Adipocyte (in vitro differentiated cells): Measurements from ENCODE around the gene UBE2J2.
"Not testable (repeated sequence)": the region's sequence is repeated elsewhere in the genome, so short reads cannot be mapped to it uniquely, and the experiment has no call there.

Experiments used
- DNase-seq: peaks from one replicate; pipeline ENCODE4 v3.0.0-alpha.2; 2015; ENCODE audit warnings: low read depth
- H3K27me3 ChIP-seq: replicated peaks from 2 replicates; pipeline ENCODE4 v1.7.0; 2013; ENCODE audit warnings: mild to moderate bottlenecking, low read length, moderate library complexity; ENCODE audit not compliant: control insufficient read depth, insufficient read depth
- H3K36me3 ChIP-seq: 2 replicates; pipeline ENCODE4 v1.7.0; 2013; ENCODE audit warnings: low read length, mild to moderate bottlenecking, moderate library complexity; ENCODE audit not compliant: control insufficient read depth, insufficient read depth, severe bottlenecking
- H3K4me1 ChIP-seq: 2 replicates; pipeline ENCODE4 v1.7.0; 2013; ENCODE audit warnings: mild to moderate bottlenecking, low read length, moderate library complexity; ENCODE audit not compliant: control insufficient read depth, insufficient read depth
- H3K4me3 ChIP-seq: 2 replicates; pipeline ENCODE4 v1.7.0; 2013; ENCODE audit warnings: mild to moderate bottlenecking, low read length, moderate library complexity
- H3K9ac ChIP-seq: 2 replicates; pipeline ENCODE4 v1.7.0; 2013; ENCODE audit warnings: mild to moderate bottlenecking, low read length, moderate library complexity
- H3K9me3 ChIP-seq: 2 replicates; pipeline ENCODE4 v1.7.0; 2013; ENCODE audit warnings: mild to moderate bottlenecking, low read length, moderate library complexity; ENCODE audit not compliant: control insufficient read depth

UBE2J2 gene

DNA sequence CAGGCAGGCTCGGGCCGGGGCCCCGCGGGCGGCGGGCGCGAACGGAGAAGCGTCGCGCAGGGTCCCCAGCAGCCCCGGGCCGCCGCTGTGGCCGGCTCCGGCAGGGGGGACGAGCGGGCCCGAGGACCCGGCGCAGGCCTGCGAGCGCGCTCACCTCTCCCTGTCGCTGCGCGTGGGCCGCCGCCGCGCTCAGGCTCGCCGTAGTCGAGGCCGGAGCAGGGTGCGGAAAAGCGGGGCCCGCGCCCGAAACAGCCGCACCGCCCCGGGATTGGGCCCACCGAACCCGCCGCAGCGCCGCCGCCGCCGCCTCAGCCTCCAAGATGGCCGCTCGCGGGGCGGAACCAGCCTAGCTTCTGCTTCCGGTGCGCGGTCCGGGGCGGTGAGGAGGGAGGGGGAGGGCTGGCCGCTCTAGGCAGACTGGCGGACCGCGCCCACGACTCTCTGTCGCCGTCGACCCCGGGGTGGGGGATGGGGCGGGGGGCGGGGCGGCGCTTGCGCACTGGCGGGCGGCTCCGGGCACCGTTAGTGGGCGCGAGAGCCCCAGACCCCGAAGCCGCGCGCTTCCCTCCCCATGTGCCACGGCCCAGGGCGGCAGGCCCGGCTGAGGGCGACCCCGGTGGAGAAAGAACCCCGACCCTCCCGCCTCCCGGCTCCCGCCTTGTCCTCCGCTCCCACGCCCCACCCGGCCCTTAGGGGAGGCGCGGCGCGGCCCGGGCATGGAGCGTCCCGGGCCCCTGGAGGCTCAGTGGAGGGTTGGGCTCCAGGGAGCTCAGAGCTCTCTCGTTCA lies at the start of gene UBE2J2:
UBE2J2 (minus strand) TSS at position 343 of the 787 bp plus-strand sequence. CDS start 5,862 bp downstream, outside the sequence.
- Histone ChIP-seq H3K9me3 (no peaks in the 10 kb centered on the region), H3K36me3 (no peaks in the 10 kb centered on the region), H3K9ac (peak within 1 kb of the TSS; percentile 97), H3K4me3 (peak within 1 kb of the TSS; percentile 84), H3K4me1 (peaks cover 32% of the 10 kb centered on the region), H3K27me3 (no peaks in the 10 kb centered on the region)
- peak; percentile 97 for DNase-seq

DNA sequence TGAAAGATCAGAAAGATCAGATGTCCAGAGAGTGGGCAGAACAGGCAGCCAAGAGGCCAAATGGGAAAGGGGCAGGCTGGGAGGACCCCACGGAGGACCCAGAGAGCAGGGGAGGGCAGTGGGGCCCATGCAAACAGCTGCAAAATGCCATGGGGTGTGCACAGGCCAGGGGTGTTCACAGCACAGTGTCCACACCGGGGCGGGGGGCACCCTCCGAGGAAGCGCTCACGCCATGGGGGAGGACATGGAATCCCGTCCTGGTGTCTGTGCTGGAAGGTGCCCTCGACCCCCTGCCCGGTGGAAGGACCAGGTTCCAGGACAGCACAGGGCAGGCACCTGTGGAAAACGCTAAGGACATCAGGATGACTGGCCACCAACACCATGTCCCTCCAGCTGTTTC lies 49.3 kb upstream of the UBE2J2 start:
- peak overlapping the region; percentile 42 for H3K9ac ChIP-seq
- H3K27me3 ChIP-seq = no peaks in the 10 kb centered on the region
- no peak overlapping the region for H3K4me3 ChIP-seq
- H3K36me3 ChIP-seq = peaks cover 21% of the 10 kb centered on the region
- no peaks in the 10 kb centered on the region for H3K9me3 ChIP-seq
- peaks cover 39% of the 10 kb centered on the region for H3K4me1 ChIP-seq
- DNase-seq = no peak

DNA sequence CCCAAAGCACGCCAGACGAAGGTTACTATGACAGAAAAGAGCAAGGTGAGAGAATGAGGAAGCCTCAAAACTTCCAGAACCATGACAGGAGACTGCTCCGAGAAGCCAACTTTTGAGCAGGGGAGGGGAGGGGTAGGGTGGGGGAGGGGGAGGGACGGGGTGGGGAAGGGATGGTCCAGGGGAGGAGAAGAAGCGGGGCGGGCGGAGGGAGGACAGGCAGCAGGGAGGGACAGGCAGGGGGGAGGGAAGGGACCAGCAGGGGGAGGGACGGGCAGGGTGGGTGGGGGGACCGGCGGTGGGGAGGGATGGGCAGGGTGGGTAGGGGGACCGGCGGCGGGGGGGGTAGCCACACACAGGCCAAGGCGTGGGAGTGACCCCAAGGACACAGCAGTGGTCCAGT lies 48.8 kb upstream of the UBE2J2 start:
- Histone ChIP-seq H3K9ac (no peak overlapping the region), H3K9me3 (no peaks in the 10 kb centered on the region), H3K27me3 (no peaks in the 10 kb centered on the region), H3K4me1 (peaks cover 44% of the 10 kb centered on the region), H3K4me3 (no peak overlapping the region), H3K36me3 (peaks cover 17% of the 10 kb centered on the region)
- DNase-seq = no peak

DNA sequence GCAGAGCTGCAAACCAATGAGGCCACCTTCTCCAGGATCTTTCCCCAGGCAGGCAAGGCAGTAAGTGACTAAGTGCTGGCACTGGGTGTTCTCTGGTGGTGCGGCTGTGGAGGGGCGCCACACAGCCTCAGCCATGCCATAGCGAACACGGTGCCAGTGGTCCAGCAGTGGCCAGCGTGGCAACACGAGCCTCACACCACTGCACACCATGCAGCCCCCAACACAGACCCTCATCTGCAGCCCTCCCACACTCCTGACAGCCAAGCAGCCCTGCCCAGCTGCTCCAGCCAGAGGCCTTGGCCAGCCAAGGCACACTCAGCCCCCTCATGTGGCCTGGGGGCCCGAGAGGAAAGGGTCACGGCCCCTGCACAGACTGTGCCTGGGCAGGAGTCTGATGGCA lies 47.8 kb upstream of the UBE2J2 start:
- no peaks in the 10 kb centered on the region for H3K27me3 ChIP-seq
- DNase-seq = no peak
- peaks cover 15% of the 10 kb centered on the region for H3K36me3 ChIP-seq
- peak overlapping the region; percentile 39 for H3K9ac ChIP-seq
- no peak overlapping the region for H3K4me3 ChIP-seq
- peaks cover 44% of the 10 kb centered on the region for H3K4me1 ChIP-seq
- no peaks in the 10 kb centered on the region for H3K9me3 ChIP-seq

DNA sequence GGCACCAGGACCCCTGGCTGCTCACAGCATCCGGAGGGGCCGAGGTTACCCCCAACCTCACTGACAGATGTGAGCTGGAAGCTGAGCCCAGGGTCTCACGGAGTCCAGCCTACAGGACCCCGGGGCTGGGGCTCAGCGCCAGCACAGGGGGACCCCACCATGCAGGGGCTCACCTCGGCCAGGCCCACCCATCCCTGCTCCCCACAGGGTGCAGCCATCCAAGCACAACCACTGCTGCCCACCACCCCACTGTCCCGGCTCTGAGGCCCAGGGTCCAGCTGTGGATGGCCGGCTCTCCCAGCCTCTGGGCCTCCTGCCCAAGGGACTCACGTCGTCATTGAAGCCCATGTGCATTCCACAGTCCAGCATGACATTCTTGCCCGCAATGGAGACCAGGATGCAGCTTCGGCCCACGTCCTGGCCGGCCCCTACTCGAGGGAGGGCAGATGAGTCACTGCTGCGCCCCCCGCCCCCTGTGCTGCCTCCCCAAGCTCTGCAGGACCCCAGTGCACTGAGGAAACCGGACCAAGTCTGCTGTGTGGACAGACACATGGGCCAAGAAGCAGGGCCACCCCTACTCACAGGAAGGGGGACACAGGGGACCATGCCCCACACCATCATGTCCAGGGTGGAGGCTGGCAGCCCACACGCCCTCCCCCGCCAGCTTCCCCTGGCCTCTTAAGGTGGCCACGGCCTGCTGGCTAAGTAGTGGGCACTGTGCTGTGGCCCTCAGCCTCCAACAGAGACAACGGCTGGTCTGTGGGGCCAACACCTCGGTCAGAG lies 47.2 kb upstream of the UBE2J2 start:
- H3K9ac ChIP-seq = peak overlapping the region; percentile 39
- H3K27me3 ChIP-seq = no peaks in the 10 kb centered on the region
- H3K9me3 ChIP-seq = no peaks in the 10 kb centered on the region
- H3K36me3 ChIP-seq = peaks cover 15% of the 10 kb centered on the region
- H3K4me1 ChIP-seq = peaks cover 42% of the 10 kb centered on the region
- no peak for DNase-seq
- no peak overlapping the region for H3K4me3 ChIP-seq

DNA sequence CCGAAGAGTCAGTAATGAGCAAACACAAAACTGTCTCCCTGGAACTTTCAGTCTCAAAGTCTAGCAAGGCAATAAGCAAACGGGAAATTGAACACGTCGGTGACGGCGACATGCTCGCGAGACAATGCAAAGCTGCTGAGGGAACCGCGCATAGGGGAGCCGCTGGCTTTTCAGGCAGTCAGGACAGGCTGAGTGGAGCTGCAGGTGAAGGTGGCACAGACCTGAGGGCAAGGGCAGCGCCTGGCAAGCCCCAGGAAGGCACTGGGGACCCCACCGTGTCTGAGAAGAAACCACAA lies 45.9 kb upstream of the UBE2J2 start:
- no peak for DNase-seq
- Histone ChIP-seq H3K4me1 (peaks cover 34% of the 10 kb centered on the region), H3K9me3 (no peaks in the 10 kb centered on the region), H3K36me3 (peaks cover 19% of the 10 kb centered on the region), H3K27me3 (no peaks in the 10 kb centered on the region), H3K9ac (no peak overlapping the region), H3K4me3 (no peak overlapping the region)

DNA sequence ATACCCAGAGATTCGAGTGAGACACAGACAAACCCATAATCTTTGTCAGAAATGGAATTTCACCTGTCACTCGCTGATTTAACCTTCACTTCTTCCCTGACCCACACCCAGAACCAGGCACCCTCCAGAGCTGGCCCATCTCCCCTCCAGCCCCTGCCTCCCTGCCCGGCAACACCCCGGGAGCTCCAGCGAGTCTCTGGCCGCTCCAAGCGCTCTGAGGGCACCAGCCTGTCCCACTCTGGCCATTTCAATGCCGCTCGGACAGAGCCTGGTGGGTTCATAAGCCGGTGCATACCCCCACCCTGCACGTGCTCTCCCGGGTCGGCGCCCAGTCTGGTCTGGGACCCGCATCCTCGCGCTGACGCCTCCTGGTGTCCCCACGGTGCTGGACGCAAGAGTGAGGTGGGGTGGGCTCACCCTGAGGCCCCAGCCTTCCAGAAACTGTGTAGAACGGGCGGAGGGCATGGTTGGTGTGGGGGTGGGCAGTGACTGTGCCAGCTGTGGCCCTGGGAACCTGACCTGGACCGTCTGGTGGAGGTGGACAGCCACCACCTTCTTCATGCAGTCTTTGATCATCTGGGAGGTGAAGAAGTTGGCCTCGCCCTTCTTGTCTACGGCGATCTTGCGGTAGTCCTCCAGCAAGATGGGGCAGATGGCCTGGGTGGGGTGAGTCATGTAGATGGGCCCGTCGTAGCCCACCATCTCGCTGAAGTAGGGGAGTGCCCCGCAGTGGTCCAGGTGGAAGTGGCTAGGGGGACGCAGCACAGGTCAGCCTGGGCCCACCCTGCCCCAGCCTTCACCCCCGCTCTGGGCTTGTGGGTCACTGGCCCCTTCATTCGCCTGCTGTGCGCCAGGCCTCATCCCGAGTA lies 45.4 kb upstream of the UBE2J2 start:
- peak overlapping the region; percentile 39 for H3K9ac ChIP-seq
- no peaks in the 10 kb centered on the region for H3K27me3 ChIP-seq
- DNase-seq = no peak
- no peak overlapping the region for H3K4me3 ChIP-seq
- no peaks in the 10 kb centered on the region for H3K9me3 ChIP-seq
- H3K36me3 ChIP-seq = peaks cover 25% of the 10 kb centered on the region
- peaks cover 34% of the 10 kb centered on the region for H3K4me1 ChIP-seq

DNA sequence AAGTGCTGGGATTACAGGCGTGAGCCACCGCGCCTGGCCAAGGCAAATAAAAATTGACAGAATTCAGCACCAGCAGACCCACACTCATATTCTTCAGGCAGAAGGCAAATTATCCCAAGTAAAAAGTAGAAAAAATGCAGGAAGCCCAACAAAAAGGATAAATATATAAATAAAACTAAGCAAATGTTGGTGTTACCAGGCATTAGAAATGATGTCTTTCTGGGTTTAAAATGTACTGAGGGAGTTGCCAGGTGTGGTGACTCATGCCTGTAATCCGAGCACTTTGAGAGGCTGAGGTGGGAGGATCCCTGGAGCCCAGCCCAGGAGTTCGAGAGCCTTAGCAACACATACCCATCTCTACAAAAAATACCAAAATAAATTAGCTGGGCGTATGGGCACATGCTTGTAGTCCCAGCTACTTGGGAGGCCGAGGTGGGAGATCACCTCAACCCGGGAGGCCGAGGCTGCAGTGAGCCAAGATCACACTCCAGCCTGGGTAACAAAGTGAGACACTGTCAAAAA lies 44.5 kb upstream of the UBE2J2 start:
- Histone ChIP-seq H3K27me3 (no peaks in the 10 kb centered on the region), H3K9ac (peak overlapping the region; percentile 39), H3K4me3 (no peak overlapping the region), H3K9me3 (no peaks in the 10 kb centered on the region), H3K4me1 (peaks cover 30% of the 10 kb centered on the region), H3K36me3 (peaks cover 34% of the 10 kb centered on the region)
- DNase-seq = peak; percentile 93

DNA sequence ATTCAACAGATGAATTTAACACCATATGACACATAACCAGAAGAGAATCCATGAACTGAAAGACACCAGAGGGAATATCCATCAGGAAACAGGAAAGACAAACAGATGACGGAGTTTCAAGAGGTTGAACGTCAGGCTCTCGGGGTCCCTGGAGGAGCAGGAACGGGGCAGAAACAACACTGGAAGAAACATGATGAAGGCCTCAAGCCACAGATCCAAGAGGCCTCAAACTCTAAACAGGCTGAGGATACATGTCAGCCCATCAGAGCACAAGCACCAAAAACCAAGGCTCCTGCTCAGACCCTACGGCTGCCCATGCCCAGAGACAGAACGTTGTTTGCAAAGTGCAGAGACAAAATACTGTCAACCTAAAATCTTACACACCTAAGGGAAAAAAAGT lies 43.8 kb upstream of the UBE2J2 start:
- Histone ChIP-seq H3K36me3 (peaks cover 41% of the 10 kb centered on the region), H3K4me3 (no peak overlapping the region), H3K4me1 (peaks cover 27% of the 10 kb centered on the region), H3K9me3 (no peaks in the 10 kb centered on the region), H3K27me3 (no peaks in the 10 kb centered on the region), H3K9ac (no peak overlapping the region)
- no peak for DNase-seq

DNA sequence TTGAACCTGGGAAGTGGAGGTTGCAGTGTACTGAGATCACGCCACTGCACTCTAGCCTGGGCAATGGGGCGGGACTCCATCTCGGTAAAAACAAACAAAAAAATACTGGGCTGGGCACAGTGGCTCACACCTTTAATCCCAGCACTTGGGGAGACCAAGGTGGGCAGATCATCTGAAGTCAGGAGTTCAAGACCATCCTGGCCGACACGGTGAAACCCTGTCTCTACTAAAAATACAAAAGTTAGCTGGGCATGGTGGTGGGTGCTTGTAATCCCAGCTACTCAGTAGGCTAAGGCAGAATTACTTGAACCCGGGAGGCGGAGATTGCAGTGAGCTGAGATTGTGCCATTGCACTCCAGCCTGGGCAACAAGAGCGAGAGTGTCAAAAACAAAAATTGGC lies 42.5 kb upstream of the UBE2J2 start:
- Histone ChIP-seq H3K4me1 (peaks cover 23% of the 10 kb centered on the region), H3K36me3 (peaks cover 51% of the 10 kb centered on the region)
- H3K4me3 ChIP-seq, H3K27me3 ChIP-seq, H3K9ac ChIP-seq, DNase-seq, H3K9me3 ChIP-seq: not testable (repeated sequence)
